HCT116 (cell line): ENCODE results near the gene COL4A1. TPM values are rescaled to one million over a fixed set of nuclear protein-coding genes. Genes with fewer than 3 reads are reported as not detected.

Experiments used
- ATAC-seq: fragments of 200-7000 bp; cut with Tn5 transposase; 2 replicates; pipeline ENCODE4 v1.9.1; 2020; ENCODE audit warnings: mild to moderate bottlenecking, moderate library complexity
- BruUV-seq: library from RNA; stranded (reverse); fragments of 400-500 nt; replicated peaks from 2 replicates; lab custom pipeline; 2021; lab: Mats Ljungman, UMichigan
- CTCF ChIA-PET: fragments of 300-600 bp; sonication (Branson Sonifier 250); formaldehyde crosslinking; loops from one replicate; lab custom pipeline; 2021; ENCODE audit warnings: antibody characterized with exemption; lab: Charles Lee
- POLR2A ChIA-PET: fragments of 300-600, 350-600 bp; sonication (Branson Sonifier 250); formaldehyde crosslinking; loops from one replicate; lab custom pipeline; 2021; ENCODE audit warnings: antibody characterized with exemption; lab: Charles Lee
- RAD21 ChIA-PET, 2 experiments: fragments of 300-600 bp; sonication (Branson Sonifier 250); formaldehyde crosslinking; loops; one replicate each; lab custom pipeline; 2023; ENCODE audit warnings: low total read pairs in 2 of 2; ENCODE audit not compliant: uncharacterized antibody in 2 of 2, unreplicated experiment in 2 of 2, low non-redundant PET in 1 of 2; lab: Charles Lee
- DNase-seq: peaks from one replicate; pipeline ENCODE4 v3.0.0-alpha.2; 2010; ENCODE audit warnings: low read depth, low spot score
- H2AFZ ChIP-seq: fragments of 200-600 bp; shearing (Covaris generic), sonication (generic); 2 replicates; pipeline ENCODE4 v1.6.1; 2017; ENCODE audit warnings: low read depth, mixed run types, mixed read lengths, antibody characterized with exemption, low read length; ENCODE audit not compliant: poor library complexity, severe bottlenecking
- H3K27ac ChIP-seq: 2 replicates; pipeline ENCODE4 v1.5.1; 2012; ENCODE audit warnings: low read depth, low read length
- H3K27me3 ChIP-seq: fragments of 200-600 bp; sonication (generic); 2 replicates; pipeline ENCODE4 v1.6.1; 2016; ENCODE audit warnings: mixed run types, low read length, mixed read lengths; ENCODE audit not compliant: insufficient read depth
- H3K36me3 ChIP-seq, 2 experiments: fragments of 200-500 bp in 1 of 2; fragments of 200-600 bp in 1 of 2; sonication (Bioruptor generic) in 1 of 2; sonication (generic) in 1 of 2; 2 replicates each; pipeline versions ENCODE4 v1.5.1 to v1.6.1; 2014 to 2016; ENCODE audit warnings: low read length in 2 of 2, inconsistent platforms in 1 of 2, mixed read lengths in 1 of 2, mixed run types in 1 of 2; ENCODE audit not compliant: insufficient read depth in 2 of 2, control insufficient read depth in 1 of 2
- H3K4me1 ChIP-seq, 2 experiments: fragments of 200-600 bp in 1 of 2; sonication (generic) in 1 of 2; 2 replicates each; pipeline versions ENCODE4 v1.5.1 to v1.6.1; 2012 to 2017; ENCODE audit warnings: low read length in 2 of 2, inconsistent platforms in 1 of 2, mild to moderate bottlenecking in 1 of 2, mixed read lengths in 1 of 2, mixed run types in 1 of 2, moderate library complexity in 1 of 2; ENCODE audit not compliant: insufficient read depth in 2 of 2, control insufficient read depth in 1 of 2
- H3K4me2 ChIP-seq: fragments of 200-600 bp; sonication (generic); 2 replicates; pipeline ENCODE4 v1.6.1; 2017; ENCODE audit warnings: mixed run types, low read length, mixed read lengths
- H3K4me3 ChIP-seq, 2 experiments: fragments of 200-600 bp in 1 of 2; sonication (generic) in 1 of 2; replicated peaks in 1 of 2; 2 replicates each; pipeline ENCODE4 v1.5.1; 2011 to 2016; ENCODE audit warnings: low read length in 2 of 2, control low read depth in 1 of 2, low read depth in 1 of 2, mild to moderate bottlenecking in 1 of 2, mixed read lengths in 1 of 2, mixed run types in 1 of 2
- H3K79me2 ChIP-seq: fragments of 200-600 bp; sonication (generic); 2 replicates; pipeline ENCODE4 v1.6.1; 2017; ENCODE audit warnings: mild to moderate bottlenecking, mixed run types, low read length, moderate library complexity, mixed read lengths; ENCODE audit not compliant: insufficient read depth
- H3K9ac ChIP-seq: fragments of 200-600 bp; sonication (generic); 2 replicates; pipeline ENCODE4 v1.6.1; 2016; ENCODE audit warnings: low read length, mixed read lengths
- H3K9me2 ChIP-seq: fragments of 200-600 bp; sonication (generic), shearing (Covaris generic); 2 replicates; pipeline ENCODE4 v1.6.1; 2017; ENCODE audit warnings: mixed run types, mild to moderate bottlenecking, moderate library complexity; ENCODE audit not compliant: insufficient read depth
- H3K9me3 ChIP-seq, 2 experiments: fragments of 200-500 bp in 1 of 2; fragments of 200-600 bp in 1 of 2; sonication (Bioruptor generic) in 1 of 2; sonication (generic) in 1 of 2; 2 replicates each; pipeline ENCODE4 v1.6.1; 2014 to 2017; ENCODE audit warnings: low read length in 2 of 2, mixed read lengths in 2 of 2, inconsistent platforms in 1 of 2, low read depth in 1 of 2, mild to moderate bottlenecking in 1 of 2, mixed run types in 1 of 2, moderate library complexity in 1 of 2; ENCODE audit not compliant: control insufficient read depth in 1 of 2, insufficient read depth in 1 of 2
- H4K20me1 ChIP-seq: fragments of 200-600 bp; sonication (generic), shearing (Covaris generic); 2 replicates; pipeline ENCODE4 v1.6.1; 2017; ENCODE audit warnings: mixed run types, mild to moderate bottlenecking, moderate library complexity; ENCODE audit not compliant: insufficient read depth
- ATF3 ChIP-seq: IDR thresholded peaks from 2 replicates; pipeline ENCODE4 v1.6.1; 2012
- CEBPB ChIP-seq: IDR thresholded peaks from 2 replicates; pipeline ENCODE4 v1.6.1; 2012; ENCODE audit warnings: low read depth
- EGR1 ChIP-seq: IDR thresholded peaks from 2 replicates; pipeline ENCODE4 v1.6.1; 2012; ENCODE audit warnings: low read depth
- POLR2A ChIP-seq: IDR thresholded peaks from 2 replicates; pipeline ENCODE4 v1.7.0; 2011; ENCODE audit warnings: borderline replicate concordance; ENCODE audit not compliant: insufficient read depth, insufficient read length; ENCODE audit errors: extremely low read depth
- SIN3A ChIP-seq: IDR thresholded peaks from 2 replicates; pipeline ENCODE4 v1.6.1; 2012; ENCODE audit warnings: low read depth
- SRF ChIP-seq: IDR thresholded peaks from 2 replicates; pipeline ENCODE4 v1.6.1; 2012; ENCODE audit warnings: low read depth
- ZNF274 ChIP-seq: fragments of 200-500 bp; sonication (Bioruptor generic); IDR thresholded peaks from 2 replicates; pipeline ENCODE4 v1.6.1; 2014; ENCODE audit warnings: mild to moderate bottlenecking, low read depth, low read length, inconsistent platforms
- intact Hi-C: fragments of 100-400 bp; cut with micrococcal nuclease; formaldehyde crosslinking; loops from 2 replicates; pipeline ENCODE4 v1.10.0; 2022
- total RNA-seq: library from RNA; stranded (reverse); gene quantifications from one replicate; pipeline ENCODE4 v1.2.1, GENCODE V29; 2021; ENCODE audit not compliant: unreplicated experiment
- TF ChIP-seq, protein P1 (sequence below): IDR thresholded peaks from 2 replicates; pipeline ENCODE4 v1.6.1; 2012

The COL4A1 gene
- total RNA-seq, 1 experiment from 2014 or later: 0.57 TPM

DNA sequence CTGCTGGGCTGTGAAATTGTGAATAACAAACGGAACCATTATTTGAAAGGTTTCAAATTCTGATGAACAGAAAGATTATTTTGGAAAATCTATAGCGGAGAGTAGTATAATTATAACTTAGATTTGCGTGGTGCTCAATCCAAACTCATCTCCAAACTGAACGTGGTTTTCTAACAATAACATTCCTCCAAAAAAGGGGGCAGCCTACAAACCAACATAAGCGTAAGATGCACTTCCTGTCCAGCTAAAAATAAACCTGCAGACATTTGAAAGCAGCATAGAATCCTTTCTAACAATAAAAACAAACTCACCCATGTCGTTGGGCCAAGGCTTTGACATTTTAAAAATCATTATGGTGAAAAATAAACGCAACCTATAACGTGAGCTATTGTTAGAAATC lies 178.4 kb downstream of the COL4A1 start:
- Histone ChIP-seq H4K20me1 (no peaks in the 10 kb centered on the region), H3K36me3 (no peaks in the 10 kb centered on the region), H3K27ac (no peak overlapping the region), H3K9ac (no peak overlapping the region), H3K27me3 (no peaks in the 10 kb centered on the region), H2AFZ (no peak overlapping the region), H3K4me2 (no peak overlapping the region), H3K4me1 (peaks cover 0 to 10% of the 10 kb centered on the region in 2 experiments; a peak in 1 of 4 replicates), H3K79me2 (no peaks in the 10 kb centered on the region), H3K4me3 (no peak overlapping the region), H3K9me2 (no peaks in the 10 kb centered on the region), H3K9me3 (no peaks in the 10 kb centered on the region)
- no peak for TF ChIP-seq ZNF274
- no TSS peak for BruUV-seq
- intact Hi-C loops: no loop called here
- ChIA-PET RAD21 (no interaction called here), POLR2A (no interaction called here), CTCF (no interaction called here)
- ATAC-seq (no peak), DNase-seq (no peak)

- POLR2A ChIA-PET: no interaction called here
- intact Hi-C loops: no loop called here
- H3K9ac ChIP-seq: no peak overlapping the region
- no TSS peak for BruUV-seq
- H3K9me3 ChIP-seq: no peaks in the 10 kb centered on the region
- no peak overlapping the region for H2AFZ ChIP-seq
- H3K27ac ChIP-seq: no peak overlapping the region
- TF ChIP-seq SRF: no peak
- no peak for TF ChIP-seq ATF3
- TF ChIP-seq ZNF274: no peak
- TF ChIP-seq, protein P1, sequence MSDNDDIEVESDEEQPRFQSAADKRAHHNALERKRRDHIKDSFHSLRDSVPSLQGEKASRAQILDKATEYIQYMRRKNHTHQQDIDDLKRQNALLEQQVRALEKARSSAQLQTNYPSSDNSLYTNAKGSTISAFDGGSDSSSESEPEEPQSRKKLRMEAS: no peak
- no peak for TF ChIP-seq SIN3A
- TF ChIP-seq CEBPB: no peak
- no peak for TF ChIP-seq EGR1
- no peak for TF ChIP-seq POLR2A
- no peaks in the 10 kb centered on the region for H3K27me3 ChIP-seq
- H3K36me3 ChIP-seq: no peaks in the 10 kb centered on the region
- no peaks in the 10 kb centered on the region for H3K9me2 ChIP-seq
- H4K20me1 ChIP-seq: no peaks in the 10 kb centered on the region
- DNase-seq: no peak
- ATAC-seq: no peak
- no peak overlapping the region for H3K4me2 ChIP-seq
- no peak overlapping the region for H3K4me3 ChIP-seq
- CTCF ChIA-PET: no interaction called here
- RAD21 ChIA-PET: no interaction called here
- no peaks in the 10 kb centered on the region for H3K79me2 ChIP-seq
- peaks cover 0 to 10% of the 10 kb centered on the region in 2 experiments; a peak in 1 of 4 replicates for H3K4me1 ChIP-seq
Observed at GRCh38 chr13:110127986-110128511, 178.9 kb downstream of the COL4A1 start.
